Lung (tissue), 12 donors: ENCODE results near the gene FAM13C. TPM values are rescaled to one million over a fixed set of nuclear protein-coding genes. Genes with fewer than 3 reads are reported as not detected.

Source experiments
- ATAC-seq: fragments of 200-7000 bp; cut with Tn5 transposase; one replicate; pipeline ENCODE4 v1.9.1; 2020; ENCODE audit warnings: moderate number of reproducible peaks; ENCODE audit not compliant: insufficient read depth, low FRiP score
- DNase-seq, 3 donors: peaks; one replicate each; pipeline ENCODE4 v3.0.0-alpha.2; 2013 to 2017
- H3K27ac ChIP-seq, 2 donors: one replicate each; pipeline ENCODE4 v1.5.1; 2013; ENCODE audit warnings: mild to moderate bottlenecking in 2 of 2, moderate library complexity in 2 of 2, control low read depth in 1 of 2, inconsistent platforms in 1 of 2, low read depth in 1 of 2, low read length in 1 of 2
- H3K27me3 ChIP-seq, 3 donors: one replicate each; pipeline ENCODE4 v1.5.1; 2013; ENCODE audit warnings: low read length in 2 of 3; ENCODE audit not compliant: control insufficient read depth in 3 of 3, insufficient read depth in 3 of 3
- H3K36me3 ChIP-seq, 4 donors: one replicate each; pipeline ENCODE4 v1.5.1; 2013; ENCODE audit warnings: low read length in 4 of 4, mild to moderate bottlenecking in 1 of 4, moderate library complexity in 1 of 4; ENCODE audit not compliant: control insufficient read depth in 4 of 4, insufficient read depth in 4 of 4
- H3K4me1 ChIP-seq, 5 donors: one replicate each; pipeline ENCODE4 v1.5.1; 2013; ENCODE audit warnings: low read length in 5 of 5, mild to moderate bottlenecking in 2 of 5, moderate library complexity in 1 of 5; ENCODE audit not compliant: control insufficient read depth in 5 of 5, insufficient read depth in 5 of 5
- H3K4me3 ChIP-seq: one replicate; pipeline ENCODE4 v1.5.1; 2013; ENCODE audit warnings: mild to moderate bottlenecking, control low read depth, moderate library complexity
- H3K9ac ChIP-seq, 2 donors: one replicate each; pipeline ENCODE4 v1.5.1; 2013; ENCODE audit warnings: low read length in 2 of 2, control low read depth in 1 of 2; ENCODE audit not compliant: insufficient read depth in 1 of 2
- H3K9me3 ChIP-seq, 4 donors: one replicate each; pipeline ENCODE4 v1.5.1; 2013; ENCODE audit warnings: low read length in 3 of 4, mild to moderate bottlenecking in 1 of 4, moderate library complexity in 1 of 4; ENCODE audit not compliant: control insufficient read depth in 4 of 4, insufficient read depth in 3 of 4
- WGBS, 2 donors: extraction: QIAGEN DNeasy Blood & Tissue Kit; methylation state at CpG; one replicate each; pipeline ENCODE4 v1.1.7; 2013; 5-methylcytosine and 5-hydroxymethylcytosine counted together
- polyA plus RNA-seq, 2 donors: library from polyadenylated mRNA; stranded (reverse); fragments of 200-250 nt; gene quantifications; one replicate each; pipeline ENCODE4 v1.2.1, GENCODE V29; 2013
- total RNA-seq, 2 donors: library from RNA; depleted of rRNA in 1 of 2; stranded (reverse); fragments of >200 nt in 1 of 2; gene quantifications; one replicate each; pipeline ENCODE4 v1.2.1, GENCODE V29; 2014 to 2021
- TF ChIP-seq, protein P1 (sequence below): IDR thresholded peaks from 2 replicates; pipeline ENCODE4 v1.5.1; 2012; ENCODE audit warnings: mild to moderate bottlenecking; ENCODE audit errors: control extremely low read depth, extremely low read depth
- donor health status: control.
- donor health status: control.
- donor health status: Bipolar disorder and iron deficiency.
- donor health status: healthy.
- donor health status: DM: yes; HTN: yes; CAD: no.

The FAM13C gene
- total and polyA plus RNA-seq, 4 donors, result 1.2 to 59.0 (median 6.2) TPM

GRCh38 chr10:59237775-59238174 is 124.6 kb downstream of the FAM13C start:
- peaks cover 0 to 15% (median 3%) of the 10 kb centered on the region in 5 donors for H3K4me1 ChIP-seq
- H3K9ac ChIP-seq, result no peak overlapping the region
- H3K4me3 ChIP-seq, result no peak overlapping the region
- no peaks in the 10 kb centered on the region for H3K36me3 ChIP-seq
- no peak overlapping the region for H3K27ac ChIP-seq
- TF ChIP-seq, protein P1, sequence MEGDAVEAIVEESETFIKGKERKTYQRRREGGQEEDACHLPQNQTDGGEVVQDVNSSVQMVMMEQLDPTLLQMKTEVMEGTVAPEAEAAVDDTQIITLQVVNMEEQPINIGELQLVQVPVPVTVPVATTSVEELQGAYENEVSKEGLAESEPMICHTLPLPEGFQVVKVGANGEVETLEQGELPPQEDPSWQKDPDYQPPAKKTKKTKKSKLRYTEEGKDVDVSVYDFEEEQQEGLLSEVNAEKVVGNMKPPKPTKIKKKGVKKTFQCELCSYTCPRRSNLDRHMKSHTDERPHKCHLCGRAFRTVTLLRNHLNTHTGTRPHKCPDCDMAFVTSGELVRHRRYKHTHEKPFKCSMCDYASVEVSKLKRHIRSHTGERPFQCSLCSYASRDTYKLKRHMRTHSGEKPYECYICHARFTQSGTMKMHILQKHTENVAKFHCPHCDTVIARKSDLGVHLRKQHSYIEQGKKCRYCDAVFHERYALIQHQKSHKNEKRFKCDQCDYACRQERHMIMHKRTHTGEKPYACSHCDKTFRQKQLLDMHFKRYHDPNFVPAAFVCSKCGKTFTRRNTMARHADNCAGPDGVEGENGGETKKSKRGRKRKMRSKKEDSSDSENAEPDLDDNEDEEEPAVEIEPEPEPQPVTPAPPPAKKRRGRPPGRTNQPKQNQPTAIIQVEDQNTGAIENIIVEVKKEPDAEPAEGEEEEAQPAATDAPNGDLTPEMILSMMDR, result no peak
- DNase-seq, result no peak
- no peak for ATAC-seq
- no peaks in the 10 kb centered on the region for H3K27me3 ChIP-seq
- H3K9me3 ChIP-seq, result no peaks in the 10 kb centered on the region

DNA sequence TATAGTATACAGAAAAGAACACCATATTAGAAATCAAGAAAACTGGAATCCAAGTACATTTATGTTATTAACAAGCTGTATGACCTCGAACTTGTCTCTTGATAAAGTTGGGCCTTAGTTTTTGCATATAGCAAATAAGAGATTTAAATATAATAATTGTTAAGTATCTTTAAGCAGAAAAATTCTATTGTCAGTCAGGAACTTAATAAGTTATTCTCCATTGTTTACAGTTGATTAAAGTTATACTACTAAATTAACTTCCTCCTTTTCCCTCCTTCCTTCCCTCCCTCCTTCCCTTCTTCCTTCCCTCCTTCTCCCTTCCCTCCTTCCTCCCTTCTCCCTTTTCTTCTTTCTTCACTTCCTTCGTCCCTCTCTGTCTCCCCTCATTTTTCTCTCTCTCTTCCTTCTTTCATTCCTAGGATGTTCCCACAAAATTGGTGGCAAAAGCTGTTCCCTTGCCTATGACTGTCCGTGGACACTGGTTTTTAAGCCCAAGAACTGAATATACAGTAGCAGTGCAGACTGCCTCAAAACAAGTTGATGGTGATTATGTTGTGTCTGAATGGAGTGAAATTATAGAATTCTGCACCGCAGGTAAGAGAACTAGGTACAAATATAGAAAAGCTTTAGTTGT is 126.2 kb downstream of the FAM13C start:
- H3K27ac ChIP-seq, result no peak overlapping the region
- no peak overlapping the region for H3K9ac ChIP-seq
- WGBS, 2 donors, result 77 to 84% methylated on average over 4 of the region's 4 CpGs
- H3K4me3 ChIP-seq, result no peak overlapping the region
- no peak for DNase-seq
- TF ChIP-seq, protein P1, result no peak
- no peak for ATAC-seq
- no peaks in the 10 kb centered on the region for H3K9me3 ChIP-seq
- H3K4me1 ChIP-seq, result peaks cover 0 to 8% (median under 1%) of the 10 kb centered on the region in 5 donors
- no peaks in the 10 kb centered on the region for H3K27me3 ChIP-seq
- no peaks in the 10 kb centered on the region for H3K36me3 ChIP-seq

- Histone ChIP-seq H3K9me3 (no peaks in the 10 kb centered on the region), H3K4me3 (no peak overlapping the region), H3K27ac (no peak overlapping the region), H3K9ac (no peak overlapping the region), H3K27me3 (no peaks in the 10 kb centered on the region), H3K4me1 (peaks cover 0 to 3% (median 0%) of the 10 kb centered on the region in 5 donors), H3K36me3 (no peaks in the 10 kb centered on the region)
- TF ChIP-seq, protein P1, result peak; percentile 24
- DNase-seq (peak in 2 of 3 donors; percentile 65 to 76), ATAC-seq (no peak)
These were observed 127.4 kb downstream of the FAM13C start for GRCh38 chr10:59234816-59235429.

DNA sequence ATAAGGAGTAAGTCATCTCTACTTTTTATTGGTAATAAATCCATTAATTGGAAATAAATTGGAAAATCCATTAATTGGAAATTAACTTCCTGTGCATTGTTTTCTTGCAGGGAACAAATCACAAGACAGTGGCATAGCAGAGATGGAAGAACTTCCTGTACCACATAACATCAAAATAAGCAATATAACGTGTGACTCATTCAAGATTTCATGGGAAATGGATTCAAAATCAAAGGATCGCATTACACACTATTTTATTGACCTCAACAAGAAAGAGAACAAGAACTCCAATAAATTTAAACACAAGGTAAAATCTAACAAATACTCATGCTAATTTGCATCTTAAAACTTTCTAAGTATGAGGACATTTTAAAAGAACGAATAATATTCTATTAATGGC is 128.2 kb downstream of the FAM13C start:
- no peaks in the 10 kb centered on the region for H3K9me3 ChIP-seq
- peaks cover 0 to 3% (median 0%) of the 10 kb centered on the region in 5 donors for H3K4me1 ChIP-seq
- H3K27ac ChIP-seq, result no peak overlapping the region
- DNase-seq, result no peak
- H3K27me3 ChIP-seq, result no peaks in the 10 kb centered on the region
- no peak for ATAC-seq
- no peaks in the 10 kb centered on the region for H3K36me3 ChIP-seq
- TF ChIP-seq, protein P1, result no peak
- H3K9ac ChIP-seq, result no peak overlapping the region
- no peak overlapping the region for H3K4me3 ChIP-seq
- WGBS, 2 donors, result 73 to 80% methylated on average over 3 of the region's 3 CpGs
